Osteoblast (primary cell): Measurements from ENCODE around the gene RNF13. TPM values are rescaled to one million over a fixed set of nuclear protein-coding genes. Genes with fewer than 3 reads are reported as not detected.
A peak's percentile ranks its signal among the peaks of the same experiment; 100 is the strongest.

Experiments
- DNase-seq: peaks from one replicate; pipeline ENCODE4 v3.0.0; 2011; ENCODE audit warnings: low spot score, mixed read lengths; ENCODE audit not compliant: insufficient read length; ENCODE audit errors: missing footprints
- H2AFZ ChIP-seq: 2 replicates; pipeline ENCODE4 v1.6.0; 2011; ENCODE audit warnings: mild to moderate bottlenecking, low read length
- H3K27ac ChIP-seq: 2 replicates; pipeline ENCODE4 v1.5.1; 2011; ENCODE audit warnings: mild to moderate bottlenecking, low read depth, low read length, moderate library complexity
- H3K27me3 ChIP-seq: 2 replicates; pipeline ENCODE4 v1.6.0; 2012; ENCODE audit warnings: mild to moderate bottlenecking, control low read depth, inconsistent platforms, low read length, moderate library complexity; ENCODE audit not compliant: insufficient read depth
- H3K36me3 ChIP-seq: 2 replicates; pipeline ENCODE4 v1.5.1; 2011; ENCODE audit warnings: mild to moderate bottlenecking, low read length, control low read depth, moderate library complexity; ENCODE audit not compliant: insufficient read depth
- H3K4me1 ChIP-seq: 2 replicates; pipeline ENCODE4 v1.5.1; 2011; ENCODE audit warnings: mild to moderate bottlenecking, low read length, control low read depth, moderate library complexity; ENCODE audit not compliant: insufficient read depth
- H3K4me2 ChIP-seq: 2 replicates; pipeline ENCODE4 v1.6.0; 2011; ENCODE audit warnings: mild to moderate bottlenecking, low read length; ENCODE audit not compliant: insufficient read depth
- H3K4me3 ChIP-seq: fragments of 200-600 bp; sonication (generic); 3 replicates; pipeline ENCODE4 v1.5.1; 2012; ENCODE audit warnings: mild to moderate bottlenecking, low read length, inconsistent platforms; ENCODE audit not compliant: insufficient read depth
- H3K79me2 ChIP-seq: 2 replicates; pipeline ENCODE4 v1.6.0; 2012; ENCODE audit warnings: mild to moderate bottlenecking, low read length, control low read depth, inconsistent platforms; ENCODE audit not compliant: insufficient read depth
- H3K9me3 ChIP-seq: 2 replicates; pipeline ENCODE4 v1.5.1; 2011; ENCODE audit warnings: low read depth, low read length, control low read depth
- H4K20me1 ChIP-seq: 2 replicates; pipeline ENCODE4 v1.6.0; 2012; ENCODE audit warnings: mild to moderate bottlenecking, low read length, control low read depth; ENCODE audit not compliant: insufficient read depth
- CTCF ChIP-seq: IDR thresholded peaks from 2 replicates; pipeline ENCODE4 v1.5.1; 2011; ENCODE audit warnings: mild to moderate bottlenecking, low read depth, low read length, moderate library complexity; ENCODE audit errors: extremely low read depth
- total RNA-seq: library from RNA; depleted of rRNA; stranded (reverse); fragments of >200 nt; gene quantifications from 2 replicates; pipeline ENCODE4 v1.2.3, GENCODE V29; 2012

The RNF13 gene
- total RNA-seq, 1 donor, result 86.1 TPM

DNA sequence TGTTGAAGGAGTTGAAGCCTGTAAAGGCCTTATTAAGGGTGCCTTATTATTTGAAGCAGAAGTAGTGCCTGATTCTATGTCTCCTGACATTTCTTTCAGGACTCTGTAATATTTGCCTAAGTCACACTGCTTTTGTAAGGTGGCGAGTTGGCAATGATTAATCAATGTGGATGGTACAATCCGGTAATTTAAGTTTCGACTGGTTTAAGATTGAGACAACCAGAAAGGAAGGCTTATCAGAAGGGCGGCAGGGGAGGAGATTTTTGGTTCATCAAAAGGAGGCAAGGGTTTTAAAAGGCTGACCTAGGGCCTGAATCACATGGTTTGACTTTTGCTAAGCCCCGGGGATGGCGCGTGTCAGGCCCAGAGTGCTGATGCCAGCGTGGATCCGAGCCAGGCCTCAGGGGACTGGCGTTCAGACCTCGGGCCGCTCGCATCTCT lies 830 bp upstream of the RNF13 start:
- Histone ChIP-seq H3K4me2 (peak overlapping the region; percentile 98), H3K4me1 (peaks cover 21% of the 10 kb centered on the region), H3K9me3 (no peaks in the 10 kb centered on the region), H3K27me3 (no peaks in the 10 kb centered on the region), H4K20me1 (peaks cover 30% of the 10 kb centered on the region), H3K79me2 (peaks cover 32% of the 10 kb centered on the region), H2AFZ (peak overlapping the region; percentile 95), H3K36me3 (no peaks in the 10 kb centered on the region), H3K4me3 (peak overlapping the region; percentile 87), H3K27ac (peak overlapping the region; percentile 88)
- peak; percentile 23 for DNase-seq
- TF ChIP-seq CTCF, result no peak

DNA sequence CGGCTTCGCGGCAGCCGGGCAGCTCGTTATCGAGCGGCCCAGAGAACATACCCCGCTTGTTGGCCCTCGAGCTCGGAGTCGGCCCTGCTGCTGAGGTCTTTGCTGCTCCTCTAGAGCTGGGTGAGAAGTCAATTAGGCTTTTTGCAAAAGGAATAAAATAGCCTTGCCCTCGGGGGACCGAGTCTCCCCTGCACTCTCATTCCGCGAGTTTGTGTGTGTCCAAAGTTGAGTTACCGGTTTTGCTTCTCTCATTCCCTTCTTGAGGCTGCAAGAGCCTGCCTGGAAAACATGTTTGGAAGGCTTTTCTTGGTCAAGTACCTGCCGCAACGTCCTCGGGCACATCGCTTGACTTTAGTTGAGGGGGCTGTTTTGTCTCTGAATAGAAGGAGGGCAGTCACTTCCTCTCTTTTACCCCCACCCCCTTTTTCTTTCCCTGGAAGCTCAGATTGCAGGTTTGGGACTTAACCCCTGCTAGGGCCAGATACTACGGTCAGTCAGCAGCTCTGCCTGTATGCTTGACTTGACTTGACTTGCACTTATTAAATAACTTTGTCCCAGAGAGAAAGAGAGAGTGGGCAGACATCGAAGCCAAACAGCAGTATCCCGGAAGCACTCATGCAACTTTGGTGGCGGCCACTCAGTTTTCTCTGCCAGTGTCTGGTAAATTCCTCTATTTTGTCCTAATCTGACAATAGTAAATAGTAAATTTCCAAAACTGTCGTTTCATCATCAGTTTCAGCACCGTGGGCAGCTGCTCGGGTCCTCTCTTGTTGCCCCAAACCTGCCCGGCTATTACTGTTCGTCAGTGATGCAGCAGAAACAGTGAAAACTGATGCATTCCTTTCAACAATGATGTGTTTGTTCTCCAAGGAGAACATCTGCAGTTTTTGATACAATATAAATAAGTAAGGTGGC lies 609 bp downstream of the RNF13 start:
- peak overlapping the region; percentile 98 for H3K4me2 ChIP-seq
- peaks cover 43% of the 10 kb centered on the region for H4K20me1 ChIP-seq
- peak; percentile 66 for DNase-seq
- TF ChIP-seq CTCF, result no peak
- H3K4me3 ChIP-seq, result peak overlapping the region; percentile 87
- no peaks in the 10 kb centered on the region for H3K36me3 ChIP-seq
- H3K27ac ChIP-seq, result peak overlapping the region; percentile 88
- no peaks in the 10 kb centered on the region for H3K27me3 ChIP-seq
- peaks cover 24% of the 10 kb centered on the region for H3K4me1 ChIP-seq
- H3K9me3 ChIP-seq, result no peaks in the 10 kb centered on the region
- peaks cover 46% of the 10 kb centered on the region for H3K79me2 ChIP-seq
- H2AFZ ChIP-seq, result peak overlapping the region; percentile 95

DNA sequence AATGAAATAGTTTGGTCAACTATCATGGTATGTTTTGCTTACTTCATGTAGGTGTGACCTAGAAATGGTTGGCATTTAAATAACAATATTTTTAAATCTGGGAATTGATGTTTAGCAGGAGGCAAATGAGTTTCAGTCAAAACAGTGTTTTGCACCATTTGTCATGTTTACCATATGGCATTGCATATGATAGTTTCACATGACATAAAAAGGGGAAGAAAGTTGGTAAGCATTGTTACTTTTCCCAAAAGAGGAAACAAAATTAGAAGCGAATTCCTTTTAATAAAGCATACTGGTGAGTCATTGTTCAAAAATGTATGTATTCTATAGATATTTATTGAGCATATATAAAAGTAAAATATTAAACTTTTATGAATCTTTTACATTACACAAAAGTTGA lies 2.3 kb downstream of the RNF13 start:
- Histone ChIP-seq H3K4me1 (peaks cover 24% of the 10 kb centered on the region), H3K4me2 (no peak overlapping the region), H3K9me3 (no peaks in the 10 kb centered on the region), H2AFZ (no peak overlapping the region), H3K79me2 (peaks cover 60% of the 10 kb centered on the region), H3K36me3 (no peaks in the 10 kb centered on the region), H3K27me3 (no peaks in the 10 kb centered on the region), H4K20me1 (peaks cover 50% of the 10 kb centered on the region), H3K27ac (no peak overlapping the region), H3K4me3 (no peak overlapping the region)
- no peak for TF ChIP-seq CTCF
- no peak for DNase-seq

GRCh38 chr3:149815728-149816127 lies 2.7 kb downstream of the RNF13 start:
- no peak for TF ChIP-seq CTCF
- Histone ChIP-seq H4K20me1 (peaks cover 54% of the 10 kb centered on the region), H3K4me2 (no peak overlapping the region), H3K27me3 (no peaks in the 10 kb centered on the region), H3K79me2 (peaks cover 64% of the 10 kb centered on the region), H3K36me3 (no peaks in the 10 kb centered on the region), H3K27ac (no peak overlapping the region), H3K4me1 (peaks cover 24% of the 10 kb centered on the region), H3K4me3 (no peak overlapping the region), H2AFZ (no peak overlapping the region), H3K9me3 (no peaks in the 10 kb centered on the region)
- no peak for DNase-seq
